ENCODE results near the gene C1QTNF1.

Gene C1QTNF1

GRCh38 chr17:78993241-78993956 lies 30.6 kb upstream of the C1QTNF1 start:
- DNase-seq = peak; percentile 47

GRCh38 chr17:78993981-78994671 lies 29.8 kb upstream of the C1QTNF1 start:
- no peak for DNase-seq

GRCh38 chr17:78995022-78995760 lies 28.8 kb upstream of the C1QTNF1 start:
- no peak for DNase-seq

GRCh38 chr17:78995761-78996451 lies 28.1 kb upstream of the C1QTNF1 start:
- no peak for DNase-seq

GRCh38 chr17:78996781-78997201 lies 27.2 kb upstream of the C1QTNF1 start:
- DNase-seq = no peak

- no peak for DNase-seq
These were observed 26.7 kb upstream of the C1QTNF1 start for GRCh38 chr17:78997231-78997741.

GRCh38 chr17:78997881-78998280 lies 26.1 kb upstream of the C1QTNF1 start:
- DNase-seq = no peak

- peak; percentile 43 for DNase-seq
These were observed 25.5 kb upstream of the C1QTNF1 start for GRCh38 chr17:78998311-78999055.

GRCh38 chr17:78999056-78999768 lies 24.8 kb upstream of the C1QTNF1 start:
- DNase-seq = no peak

GRCh38 chr17:78999947-79000395 lies 24.0 kb upstream of the C1QTNF1 start:
- DNase-seq = no peak

- DNase-seq = no peak
These were observed 23.4 kb upstream of the C1QTNF1 start for GRCh38 chr17:79000396-79001189.

GRCh38 chr17:79001190-79002020 lies 22.6 kb upstream of the C1QTNF1 start:
- no peak for DNase-seq

- no peak for DNase-seq
These were observed 21.7 kb upstream of the C1QTNF1 start for GRCh38 chr17:79002291-79002690.

GRCh38 chr17:79002796-79003593 lies 21.0 kb upstream of the C1QTNF1 start:
- no peak for DNase-seq

GRCh38 chr17:79003661-79004411 lies 20.1 kb upstream of the C1QTNF1 start:
- peak; percentile 34 for DNase-seq

GRCh38 chr17:79005063-79005861 lies 18.7 kb upstream of the C1QTNF1 start:
- DNase-seq = peak; percentile 95

- DNase-seq = no peak
These were observed 17.9 kb upstream of the C1QTNF1 start for GRCh38 chr17:79006046-79006445.

All from NCI-H345 (cell line).